ENCODE measurements around the gene NFATC2.

The NFATC2 gene

DNA sequence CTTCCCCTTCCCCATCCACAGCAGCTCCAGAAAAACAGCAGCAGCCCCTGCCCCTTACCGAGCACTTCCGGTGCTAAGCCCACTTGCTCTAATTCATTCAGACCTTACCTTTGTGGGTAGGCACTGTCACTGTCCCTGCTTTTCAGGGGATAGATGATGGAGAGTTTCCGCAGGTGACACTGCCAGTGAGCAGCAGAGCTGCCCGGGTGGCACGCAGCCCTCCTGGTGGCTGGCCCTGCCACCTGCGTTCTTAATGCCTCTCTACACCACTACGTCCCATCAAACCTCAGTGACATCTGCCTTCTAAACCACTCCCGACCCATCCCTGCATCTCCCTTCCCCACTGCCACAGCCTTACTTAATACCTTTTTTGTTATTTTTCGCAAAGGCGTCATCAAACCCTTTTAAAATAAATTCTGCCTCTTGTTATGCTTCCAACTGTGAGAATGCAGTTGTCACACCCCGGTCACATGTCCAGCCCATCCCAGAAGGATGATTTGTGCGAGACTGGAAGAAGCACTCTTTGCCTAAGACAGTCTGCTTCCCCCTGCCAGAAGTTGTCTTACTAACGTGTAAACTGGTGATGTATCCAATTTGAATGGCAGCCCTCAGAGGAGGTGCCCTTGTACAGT is 89.7 kb downstream of the NFATC2 start:
- H3K36me3 ChIP-seq (ENCODE audit: insufficient read depth, low read length), result peaks cover 64% of the 10 kb centered on the region
- TF ChIP-seq, protein P1, sequence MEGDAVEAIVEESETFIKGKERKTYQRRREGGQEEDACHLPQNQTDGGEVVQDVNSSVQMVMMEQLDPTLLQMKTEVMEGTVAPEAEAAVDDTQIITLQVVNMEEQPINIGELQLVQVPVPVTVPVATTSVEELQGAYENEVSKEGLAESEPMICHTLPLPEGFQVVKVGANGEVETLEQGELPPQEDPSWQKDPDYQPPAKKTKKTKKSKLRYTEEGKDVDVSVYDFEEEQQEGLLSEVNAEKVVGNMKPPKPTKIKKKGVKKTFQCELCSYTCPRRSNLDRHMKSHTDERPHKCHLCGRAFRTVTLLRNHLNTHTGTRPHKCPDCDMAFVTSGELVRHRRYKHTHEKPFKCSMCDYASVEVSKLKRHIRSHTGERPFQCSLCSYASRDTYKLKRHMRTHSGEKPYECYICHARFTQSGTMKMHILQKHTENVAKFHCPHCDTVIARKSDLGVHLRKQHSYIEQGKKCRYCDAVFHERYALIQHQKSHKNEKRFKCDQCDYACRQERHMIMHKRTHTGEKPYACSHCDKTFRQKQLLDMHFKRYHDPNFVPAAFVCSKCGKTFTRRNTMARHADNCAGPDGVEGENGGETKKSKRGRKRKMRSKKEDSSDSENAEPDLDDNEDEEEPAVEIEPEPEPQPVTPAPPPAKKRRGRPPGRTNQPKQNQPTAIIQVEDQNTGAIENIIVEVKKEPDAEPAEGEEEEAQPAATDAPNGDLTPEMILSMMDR (conservative IDR thresholded peaks at IDR 0.05; ENCODE audit: low read length), result no peak
- TF ChIP-seq EZH2phosphoT487 (IDR thresholded peaks at IDR 0.05; ENCODE audit: borderline replicate concordance), result no peak
- H3K4me1 ChIP-seq (ENCODE audit: insufficient read depth, low read length, poor library complexity, severe bottlenecking), result peaks cover 9% of the 10 kb centered on the region
- H3K4me2 ChIP-seq (ENCODE audit: low read depth, low read length, poor library complexity, severe bottlenecking), result no peak overlapping the region
- no peaks in the 10 kb centered on the region for H3K27me3 ChIP-seq (ENCODE audit: insufficient read depth, low read length, poor library complexity, severe bottlenecking)
- no peak overlapping the region for H3K9ac ChIP-seq (ENCODE audit: low read depth, low read length, poor library complexity, severe bottlenecking)
- H3K9me3 ChIP-seq (ENCODE audit: insufficient read depth, low read depth, low read length), result no peaks in the 10 kb centered on the region
- H4K20me1 ChIP-seq (ENCODE audit: insufficient read depth, low read length, poor library complexity, severe bottlenecking), result no peaks in the 10 kb centered on the region
- no peaks in the 10 kb centered on the region for H3K9me2 ChIP-seq (replicated peaks; ENCODE audit: low read depth, low read length)
- no peaks in the 10 kb centered on the region for H3F3A ChIP-seq (ENCODE audit: low read depth)
- H3K79me2 ChIP-seq (ENCODE audit: insufficient read depth, low read length), result no peaks in the 10 kb centered on the region
- H2AFZ ChIP-seq (ENCODE audit: low read length), result no peak overlapping the region
- no peak overlapping the region for H3K4me3 ChIP-seq (ENCODE audit: low read length, poor library complexity, severe bottlenecking)

DNA sequence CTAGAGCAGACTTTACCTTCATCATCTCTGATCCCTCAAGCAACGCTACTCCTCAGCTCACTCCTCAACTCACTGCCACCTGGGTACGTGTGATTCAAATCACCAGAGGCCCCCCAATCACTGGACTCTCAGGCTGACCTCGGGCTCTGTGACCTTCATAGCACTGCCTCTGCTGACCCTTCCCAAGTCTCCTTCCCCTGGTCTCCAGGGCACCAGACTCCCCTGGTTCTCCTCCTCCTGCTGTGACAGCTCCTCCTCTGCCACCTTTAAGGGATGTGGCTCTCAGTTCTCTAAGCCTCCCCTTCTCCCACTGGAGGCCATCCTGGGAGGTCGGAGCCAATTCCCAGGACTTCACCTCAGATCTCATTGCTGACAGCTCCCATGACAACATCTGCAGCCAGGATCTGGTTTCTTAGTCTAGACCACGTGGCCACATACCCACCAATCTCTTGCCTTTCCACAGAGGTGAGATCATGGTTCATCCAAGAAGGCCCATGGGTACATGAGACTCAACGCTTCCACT is 90.4 kb downstream of the NFATC2 start:
- no peaks in the 10 kb centered on the region for H3K9me3 ChIP-seq (ENCODE audit: insufficient read depth, low read depth, low read length)
- H2AFZ ChIP-seq (ENCODE audit: low read length), result no peak overlapping the region
- no peak for TF ChIP-seq EZH2phosphoT487 (IDR thresholded peaks at IDR 0.05; ENCODE audit: borderline replicate concordance)
- TF ChIP-seq, protein P1 (conservative IDR thresholded peaks at IDR 0.05; ENCODE audit: low read length), result no peak
- H3K9ac ChIP-seq (ENCODE audit: low read depth, low read length, poor library complexity, severe bottlenecking), result no peak overlapping the region
- no peaks in the 10 kb centered on the region for H3K27me3 ChIP-seq (ENCODE audit: insufficient read depth, low read length, poor library complexity, severe bottlenecking)
- H3F3A ChIP-seq (ENCODE audit: low read depth), result no peaks in the 10 kb centered on the region
- no peak overlapping the region for H3K4me2 ChIP-seq (ENCODE audit: low read depth, low read length, poor library complexity, severe bottlenecking)
- H3K4me3 ChIP-seq (ENCODE audit: low read length, poor library complexity, severe bottlenecking), result no peak overlapping the region
- no peaks in the 10 kb centered on the region for H3K79me2 ChIP-seq (ENCODE audit: insufficient read depth, low read length)
- peaks cover 9% of the 10 kb centered on the region for H3K4me1 ChIP-seq (ENCODE audit: insufficient read depth, low read length, poor library complexity, severe bottlenecking)
- H3K36me3 ChIP-seq (ENCODE audit: insufficient read depth, low read length), result peaks cover 69% of the 10 kb centered on the region
- H3K9me2 ChIP-seq (replicated peaks; ENCODE audit: low read depth, low read length), result no peaks in the 10 kb centered on the region
- H4K20me1 ChIP-seq (ENCODE audit: insufficient read depth, low read length, poor library complexity, severe bottlenecking), result no peaks in the 10 kb centered on the region

DNA sequence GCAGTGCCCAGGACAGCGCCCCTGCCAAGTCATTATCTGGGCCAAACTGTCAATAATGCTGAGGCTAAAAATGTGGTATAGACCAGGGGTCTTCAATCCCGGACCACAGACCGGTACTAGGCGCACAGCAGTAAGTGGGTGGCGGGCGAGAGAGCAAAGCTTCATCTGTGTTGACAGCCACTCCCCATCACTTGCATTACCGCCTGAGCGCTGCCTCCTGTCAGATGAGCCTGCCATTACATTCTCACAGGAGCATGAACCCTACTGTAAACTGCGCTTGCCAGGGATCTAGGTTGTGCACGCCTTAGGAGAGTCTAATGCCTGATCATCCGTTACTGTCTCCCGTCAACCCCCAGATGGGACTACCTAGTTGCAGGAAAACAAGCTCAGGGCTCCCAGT is 91.0 kb downstream of the NFATC2 start:
- Histone ChIP-seq H3F3A (ENCODE audit: low read depth) (no peaks in the 10 kb centered on the region), H3K4me2 (ENCODE audit: low read depth, low read length, poor library complexity, severe bottlenecking) (no peak overlapping the region), H3K9me2 (replicated peaks; ENCODE audit: low read depth, low read length) (no peaks in the 10 kb centered on the region), H3K27me3 (ENCODE audit: insufficient read depth, low read length, poor library complexity, severe bottlenecking) (no peaks in the 10 kb centered on the region), H3K9ac (ENCODE audit: low read depth, low read length, poor library complexity, severe bottlenecking) (no peak overlapping the region), H3K36me3 (ENCODE audit: insufficient read depth, low read length) (peaks cover 70% of the 10 kb centered on the region), H3K4me1 (ENCODE audit: insufficient read depth, low read length, poor library complexity, severe bottlenecking) (peaks cover 3% of the 10 kb centered on the region), H3K79me2 (ENCODE audit: insufficient read depth, low read length) (no peaks in the 10 kb centered on the region), H4K20me1 (ENCODE audit: insufficient read depth, low read length, poor library complexity, severe bottlenecking) (no peaks in the 10 kb centered on the region), H2AFZ (ENCODE audit: low read length) (no peak overlapping the region), H3K4me3 (ENCODE audit: low read length, poor library complexity, severe bottlenecking) (no peak overlapping the region), H3K9me3 (ENCODE audit: insufficient read depth, low read depth, low read length) (no peaks in the 10 kb centered on the region)
- TF ChIP-seq EZH2phosphoT487 (IDR thresholded peaks at IDR 0.05; ENCODE audit: borderline replicate concordance), result no peak
- TF ChIP-seq, protein P1 (conservative IDR thresholded peaks at IDR 0.05; ENCODE audit: low read length), result no peak
